K562 (cell line): ENCODE data around the gene FSTL1. TPM values are rescaled to one million over a fixed set of nuclear protein-coding genes. Genes with fewer than 3 reads are reported as not detected.

Experiments
- ATAC-seq: fragments of 200-7000 bp; cut with Tn5 transposase; 3 replicates; pipeline ENCODE4 v1.9.1; 2020; ENCODE audit warnings: moderate library complexity
- BruUV-seq: library from RNA; stranded (reverse); fragments of 400-500 nt; replicated peaks from 2 replicates; lab custom pipeline; 2021; lab: Mats Ljungman, UMichigan
- CTCF ChIA-PET: fragments of 300-600 bp; formaldehyde crosslinking; extraction: SDS; loops from one replicate; lab custom pipeline; 2021; ENCODE audit warnings: low intra/inter-chr PET ratio; lab: Yijun Ruan, JAX
- POLR2A ChIA-PET: fragments of 300-600, 350-650 bp; sonication (Branson Sonifier 250); formaldehyde crosslinking; extraction: SDS; loops from one replicate; lab custom pipeline; 2021; ENCODE audit warnings: antibody characterized with exemption, inconsistent platforms; lab: Yijun Ruan, JAX
- DNase-seq, 4 experiments: peaks; one replicate each; pipeline versions ENCODE4 v3.0.0 to v3.0.0-alpha.2; 2011 to 2018; ENCODE audit warnings: low spot score in 3 of 4, mixed read lengths in 3 of 4; ENCODE audit errors: extremely low read depth in 1 of 4
- FAIRE-seq: peaks from 2 replicates; lab custom pipeline; 2011; peaks lifted over from hg19 to GRCh38; lab: Jason Lieb, UNC
- H2AFZ ChIP-seq: 2 replicates; pipeline ENCODE4 v1.6.0; 2011; ENCODE audit warnings: low read depth, low read length, control low read depth, inconsistent platforms
- H3K27ac ChIP-seq: fragments of 200-600 bp; 3 replicates; pipeline ENCODE4 v1.8.0; 2011; ENCODE audit warnings: low read depth, mild to moderate bottlenecking, control low read depth, inconsistent platforms, low read length, moderate library complexity, mixed read lengths; ENCODE audit errors: extremely low read depth
- H3K27me3 ChIP-seq, 2 experiments: fragments of 300-600 bp in 1 of 2; 2 replicates in 1 of 2; 3 replicates in 1 of 2; pipeline versions ENCODE4 v1.6.0 to v1.8.0; 2011; ENCODE audit warnings: inconsistent platforms in 2 of 2, low read length in 2 of 2, mild to moderate bottlenecking in 1 of 2, mixed read lengths in 1 of 2, moderate library complexity in 1 of 2; ENCODE audit not compliant: control insufficient read depth in 2 of 2, insufficient read depth in 2 of 2
- H3K36me3 ChIP-seq: fragments of 300-600 bp; 3 replicates; pipeline ENCODE4 v1.8.0; 2011; ENCODE audit warnings: mild to moderate bottlenecking, low read length, inconsistent platforms; ENCODE audit not compliant: control insufficient read depth, insufficient read depth
- H3K4me1 ChIP-seq, 2 experiments: fragments of 200-600 bp in 1 of 2; replicated peaks in 1 of 2; 2 replicates in 1 of 2; 3 replicates in 1 of 2; pipeline versions ENCODE4 v1.5.1 to v1.8.0; 2011; ENCODE audit warnings: inconsistent platforms in 2 of 2, low read length in 2 of 2, mild to moderate bottlenecking in 1 of 2, mixed read lengths in 1 of 2, moderate library complexity in 1 of 2; ENCODE audit not compliant: control insufficient read depth in 2 of 2, insufficient read depth in 2 of 2
- H3K4me2 ChIP-seq: 2 replicates; pipeline ENCODE4 v1.6.1; 2011; ENCODE audit warnings: low read length, control low read depth, inconsistent platforms, mixed read lengths; ENCODE audit not compliant: insufficient read depth
- H3K4me3 ChIP-seq: fragments of 200-600 bp; sonication (generic), shearing (Covaris generic); 2 replicates; pipeline ENCODE4 v1.5.1; 2016; ENCODE audit warnings: control low read depth, inconsistent platforms
- H3K79me2 ChIP-seq: fragments of 200-600 bp; 3 replicates; pipeline ENCODE4 v1.8.0; 2011; ENCODE audit warnings: low read length, inconsistent platforms; ENCODE audit not compliant: control insufficient read depth, insufficient read depth
- H3K9ac ChIP-seq, 2 experiments: 2 replicates each; pipeline versions ENCODE4 v1.6.0 to v1.6.1; 2011; ENCODE audit warnings: low read depth in 2 of 2, low read length in 2 of 2, control low read depth in 1 of 2, inconsistent platforms in 1 of 2, mild to moderate bottlenecking in 1 of 2, mixed read lengths in 1 of 2; ENCODE audit not compliant: insufficient read depth in 1 of 2
- H3K9me1 ChIP-seq: one replicate; pipeline ENCODE4 v1.6.0; 2011; ENCODE audit warnings: inconsistent platforms, mild to moderate bottlenecking, low read length, moderate library complexity; ENCODE audit not compliant: control insufficient read depth, insufficient read depth
- H3K9me3 ChIP-seq: replicated peaks from 2 replicates; pipeline ENCODE4 v1.5.1; 2011; ENCODE audit warnings: low read depth, low read length, inconsistent platforms; ENCODE audit not compliant: control insufficient read depth, insufficient read depth
- H4K20me1 ChIP-seq: replicated peaks from 2 replicates; pipeline ENCODE4 v1.6.1; 2011; ENCODE audit warnings: low read length, inconsistent platforms, mixed read lengths; ENCODE audit not compliant: control insufficient read depth, insufficient read depth
- DMBX1 ChIP-seq: fragments of 250-450 bp; sonication (Bioruptor Pico); IDR thresholded peaks from 2 replicates; pipeline ENCODE4 v1.8.0; 2022; ENCODE audit warnings: inconsistent platforms, mild to moderate bottlenecking, moderate library complexity, borderline replicate concordance
- PHF20 ChIP-seq: fragments of 450-650 bp; IDR thresholded peaks from 2 replicates; pipeline ENCODE4 v1.6.1; 2018; ENCODE audit not compliant: partially characterized antibody
- PURB ChIP-seq: sonication (generic); formaldehyde crosslinking; IDR thresholded peaks from 2 replicates; pipeline ENCODE4 v1.9.0; 2021; ENCODE audit warnings: low read depth, mild to moderate bottlenecking, missing genetic modification reagents
- SMARCC2 ChIP-seq: fragments of 450-650 bp; IDR thresholded peaks from 2 replicates; pipeline ENCODE4 v1.6.1; 2017; ENCODE audit warnings: antibody characterized with exemption, moderate library complexity, mild to moderate bottlenecking, low read depth
- THAP7 ChIP-seq: fragments of 250-450 bp; sonication (Bioruptor Pico); IDR thresholded peaks from 2 replicates; pipeline ENCODE4 v1.5.0; 2021
- U2AF1 ChIP-seq: fragments of 200-400 bp; formaldehyde crosslinking; optimal IDR thresholded peaks from 2 replicates; pipeline ENCODE3; 2017; ENCODE audit warnings: mild to moderate bottlenecking, low read depth, low read length, moderate library complexity
- ZNF263 ChIP-seq: sonication (generic); formaldehyde crosslinking; IDR thresholded peaks from 2 replicates; pipeline ENCODE4 v1.8.0; 2022; ENCODE audit warnings: mild to moderate bottlenecking, missing genetic modification reagents, borderline replicate concordance
- WGBS: fragments of 100-300 bp; shearing (Covaris generic); methylation state at CpG from one replicate; pipeline ENCODE4 v1.1.6; 2016; ENCODE audit warnings: low coverage, mixed read lengths; ENCODE audit not compliant: insufficient coverage; ENCODE audit errors: missing lambda C conversion rate; 5-methylcytosine and 5-hydroxymethylcytosine counted together
- in situ Hi-C: fragments of 300-500 bp; cut with MboI; formaldehyde crosslinking; loops from 4 replicates; pipeline ENCODE4 v1.15.0; 2018; ENCODE audit warnings: inconsistent platforms, mixed read lengths
- intact Hi-C: fragments of 100-400 bp; cut with micrococcal nuclease; formaldehyde crosslinking; loops from 2 replicates; pipeline ENCODE4 v1.14.2; 2022
- polyA plus RNA-seq, 8 experiments: library from polyadenylated mRNA; depleted of rRNA in 4 of 8; stranded (reverse) in 5 of 8; unstranded in 3 of 8; fragments of >200 nt; fragmentation: Nextera tagmentation in 2 of 8; fragmentation: Illumina TruSeq in 1 of 8; extraction: Ambion mirVana in 2 of 8; extraction: Trizol in 1 of 8; gene quantifications; 2 replicates each; pipeline versions ENCODE4 v1.2.1 to v1.2.3, GENCODE V29; 2011 to 2014; ENCODE audit warnings: inconsistent platforms in 1 of 8, missing spikeins in 1 of 8
- total RNA-seq, 7 experiments: library from RNA; depleted of rRNA in 6 of 7; stranded (reverse); fragments of >200 nt in 6 of 7; fragmentation: Illumina TruSeq in 2 of 7; extraction: Trizol in 2 of 7; gene quantifications; 2 replicates each; pipeline versions ENCODE4 v1.2.1 to v1.2.3, GENCODE V29; 2011 to 2021; ENCODE audit warnings: low replicate concordance in 1 of 7
- TF ChIP-seq, protein P1 (sequence below): sonication (generic); formaldehyde crosslinking; IDR thresholded peaks from 2 replicates; pipeline ENCODE4 v1.8.1; 2023; ENCODE audit warnings: missing genetic modification reagents, mild to moderate bottlenecking, borderline replicate concordance
- TF ChIP-seq, protein P2 (sequence below): sonication (generic); formaldehyde crosslinking; IDR thresholded peaks from 2 replicates; pipeline ENCODE4 v1.8.0; 2022; ENCODE audit warnings: missing genetic modification reagents, mild to moderate bottlenecking, borderline replicate concordance
- TF ChIP-seq, protein P3 (sequence below): fragments of 250-450 bp; sonication (Bioruptor Pico); IDR thresholded peaks from 2 replicates; pipeline ENCODE4 v1.5.0; 2021; ENCODE audit warnings: mild to moderate bottlenecking, moderate library complexity

FSTL1 gene
- total and polyA plus RNA-seq, 9 of the 15 experiments (the other 6 are each of a cell fraction or from before 2014, with no cell fraction given), result 0.01 to 0.58 (median 0.08) TPM; not detected in 2

- BruUV-seq, result no TSS peak
- intact Hi-C loops (no loop called here), in situ Hi-C loops (no loop called here)
- Histone ChIP-seq H3K4me1 (no peaks in the 10 kb centered on the region), H3K4me2 (no peak overlapping the region), H3K27me3 (no peaks in the 10 kb centered on the region), H3K9ac (no peak overlapping the region), H3K79me2 (no peaks in the 10 kb centered on the region), H3K36me3 (no peaks in the 10 kb centered on the region), H2AFZ (no peak overlapping the region), H3K4me3 (no peak overlapping the region), H3K9me3 (no peaks in the 10 kb centered on the region), H3K27ac (no peak overlapping the region), H4K20me1 (no peaks in the 10 kb centered on the region), H3K9me1 (no peaks in the 10 kb centered on the region)
- CTCF ChIA-PET, result no interaction called here
- ATAC-seq, result no peak
- FAIRE-seq, result no peak
- WGBS, result 0% methylated on average over 2 of the region's 2 CpGs
- DNase-seq, result no peak
- POLR2A ChIA-PET, result no interaction called here
- TF ChIP-seq SMARCC2 (no peak), PHF20 (no peak), ZNF263 (CRISPR knock-in tag) (no peak), PURB (CRISPR knock-in tag) (no peak), THAP7 (CRISPR knock-in tag) (no peak), U2AF1 (no peak), DMBX1 (CRISPR knock-in tag) (no peak)
- TF ChIP-seq, protein P1, sequence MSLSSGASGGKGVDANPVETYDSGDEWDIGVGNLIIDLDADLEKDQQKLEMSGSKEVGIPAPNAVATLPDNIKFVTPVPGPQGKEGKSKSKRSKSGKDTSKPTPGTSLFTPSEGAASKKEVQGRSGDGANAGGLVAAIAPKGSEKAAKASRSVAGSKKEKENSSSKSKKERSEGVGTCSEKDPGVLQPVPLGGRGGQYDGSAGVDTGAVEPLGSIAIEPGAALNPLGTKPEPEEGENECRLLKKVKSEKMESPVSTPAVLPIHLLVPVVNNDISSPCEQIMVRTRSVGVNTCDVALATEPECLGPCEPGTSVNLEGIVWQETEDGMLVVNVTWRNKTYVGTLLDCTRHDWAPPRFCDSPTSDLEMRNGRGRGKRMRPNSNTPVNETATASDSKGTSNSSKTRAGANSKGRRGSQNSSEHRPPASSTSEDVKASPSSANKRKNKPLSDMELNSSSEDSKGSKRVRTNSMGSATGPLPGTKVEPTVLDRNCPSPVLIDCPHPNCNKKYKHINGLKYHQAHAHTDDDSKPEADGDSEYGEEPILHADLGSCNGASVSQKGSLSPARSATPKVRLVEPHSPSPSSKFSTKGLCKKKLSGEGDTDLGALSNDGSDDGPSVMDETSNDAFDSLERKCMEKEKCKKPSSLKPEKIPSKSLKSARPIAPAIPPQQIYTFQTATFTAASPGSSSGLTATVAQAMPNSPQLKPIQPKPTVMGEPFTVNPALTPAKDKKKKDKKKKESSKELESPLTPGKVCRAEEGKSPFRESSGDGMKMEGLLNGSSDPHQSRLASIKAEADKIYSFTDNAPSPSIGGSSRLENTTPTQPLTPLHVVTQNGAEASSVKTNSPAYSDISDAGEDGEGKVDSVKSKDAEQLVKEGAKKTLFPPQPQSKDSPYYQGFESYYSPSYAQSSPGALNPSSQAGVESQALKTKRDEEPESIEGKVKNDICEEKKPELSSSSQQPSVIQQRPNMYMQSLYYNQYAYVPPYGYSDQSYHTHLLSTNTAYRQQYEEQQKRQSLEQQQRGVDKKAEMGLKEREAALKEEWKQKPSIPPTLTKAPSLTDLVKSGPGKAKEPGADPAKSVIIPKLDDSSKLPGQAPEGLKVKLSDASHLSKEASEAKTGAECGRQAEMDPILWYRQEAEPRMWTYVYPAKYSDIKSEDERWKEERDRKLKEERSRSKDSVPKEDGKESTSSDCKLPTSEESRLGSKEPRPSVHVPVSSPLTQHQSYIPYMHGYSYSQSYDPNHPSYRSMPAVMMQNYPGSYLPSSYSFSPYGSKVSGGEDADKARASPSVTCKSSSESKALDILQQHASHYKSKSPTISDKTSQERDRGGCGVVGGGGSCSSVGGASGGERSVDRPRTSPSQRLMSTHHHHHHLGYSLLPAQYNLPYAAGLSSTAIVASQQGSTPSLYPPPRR (CRISPR knock-in tag), result no peak
- TF ChIP-seq, protein P2, sequence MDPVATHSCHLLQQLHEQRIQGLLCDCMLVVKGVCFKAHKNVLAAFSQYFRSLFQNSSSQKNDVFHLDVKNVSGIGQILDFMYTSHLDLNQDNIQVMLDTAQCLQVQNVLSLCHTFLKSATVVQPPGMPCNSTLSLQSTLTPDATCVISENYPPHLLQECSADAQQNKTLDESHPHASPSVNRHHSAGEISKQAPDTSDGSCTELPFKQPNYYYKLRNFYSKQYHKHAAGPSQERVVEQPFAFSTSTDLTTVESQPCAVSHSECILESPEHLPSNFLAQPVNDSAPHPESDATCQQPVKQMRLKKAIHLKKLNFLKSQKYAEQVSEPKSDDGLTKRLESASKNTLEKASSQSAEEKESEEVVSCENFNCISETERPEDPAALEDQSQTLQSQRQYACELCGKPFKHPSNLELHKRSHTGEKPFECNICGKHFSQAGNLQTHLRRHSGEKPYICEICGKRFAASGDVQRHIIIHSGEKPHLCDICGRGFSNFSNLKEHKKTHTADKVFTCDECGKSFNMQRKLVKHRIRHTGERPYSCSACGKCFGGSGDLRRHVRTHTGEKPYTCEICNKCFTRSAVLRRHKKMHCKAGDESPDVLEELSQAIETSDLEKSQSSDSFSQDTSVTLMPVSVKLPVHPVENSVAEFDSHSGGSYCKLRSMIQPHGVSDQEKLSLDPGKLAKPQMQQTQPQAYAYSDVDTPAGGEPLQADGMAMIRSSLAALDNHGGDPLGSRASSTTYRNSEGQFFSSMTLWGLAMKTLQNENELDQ (CRISPR knock-in tag), result no peak
- TF ChIP-seq, protein P3, sequence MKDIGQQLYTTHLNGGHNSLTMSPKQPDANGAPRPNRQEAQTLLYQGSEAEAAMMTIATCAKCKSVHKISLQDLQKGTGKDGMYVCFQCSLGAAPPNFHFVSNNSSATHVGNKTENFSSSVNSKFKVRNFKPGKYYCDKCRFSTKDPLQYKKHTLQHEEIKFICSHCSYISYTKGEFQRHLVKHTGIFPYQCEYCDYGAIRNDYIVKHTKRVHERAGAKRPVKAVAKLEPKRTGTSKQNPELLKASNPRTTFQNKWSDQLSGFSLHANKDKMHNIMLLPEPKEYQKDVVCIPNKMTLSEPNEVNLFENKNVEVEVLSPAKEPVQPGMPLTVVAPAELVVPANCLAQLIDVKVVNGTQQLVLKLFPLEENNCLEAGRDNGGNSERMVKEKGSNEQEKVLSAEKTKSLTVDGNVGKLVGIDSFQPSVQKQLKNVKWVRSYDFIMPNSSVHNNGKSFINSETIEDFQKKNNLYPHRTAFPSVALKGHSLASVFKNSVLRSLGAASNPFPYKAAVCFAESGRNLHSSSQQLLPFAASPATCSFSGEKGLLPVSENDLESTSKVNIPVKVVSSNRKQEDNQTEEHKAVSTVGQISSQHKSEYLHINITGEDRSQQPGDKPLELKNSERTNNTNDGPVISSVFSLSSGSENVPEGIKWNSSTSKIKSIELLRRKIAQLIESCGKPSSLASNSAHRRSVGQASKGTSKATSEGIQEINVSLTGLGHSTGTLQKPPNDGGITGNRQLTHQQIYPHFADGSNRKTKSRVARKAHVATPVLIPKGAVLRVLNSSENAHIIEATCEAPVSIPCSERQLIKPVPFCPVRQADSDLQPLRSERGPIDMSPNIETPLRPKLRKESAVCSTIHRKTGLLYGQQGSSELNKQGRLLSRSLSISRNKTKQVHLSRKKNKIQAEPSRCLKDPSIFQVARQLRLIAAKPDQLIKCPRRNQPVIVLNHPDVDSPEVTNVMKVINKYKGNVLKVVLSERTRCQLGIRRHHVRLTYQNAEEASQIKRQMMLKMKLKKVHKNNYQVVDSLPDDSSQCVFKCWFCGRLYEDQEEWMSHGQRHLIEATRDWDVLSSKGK (CRISPR knock-in tag), result no peak
Measured at GRCh38 chr3:120495809-120496208, 45.0 kb upstream of the FSTL1 start.
